Suppressor macrophage (primary cell): ENCODE measurements around the gene TAF11L11.
"Not testable (repeated sequence)": the region's sequence is repeated elsewhere in the genome, so short reads cannot be mapped to it uniquely, and the experiment has no call there.

ENCODE experiments used
- DNase-seq, 4 experiments: peaks; one replicate each; pipeline ENCODE4 v3.0.0-alpha.2; 2020 to 2022
- total RNA-seq, 17 experiments: gene quantifications; one replicate each; lab custom pipeline; 2026; ENCODE audit warnings: mixed read lengths in 6 of 17, inconsistent platforms in 3 of 17; lab: John Stamatoyannopoulos, UW

The TAF11L11 gene
- 0 to 0.44 (median 0) reads per million in 17 experiments for total RNA-seq

GRCh38 chr5:17603880-17604279 is at the start of gene TAF11L11:
Gene TAF11L11 (plus strand): TSS chr5:17604183.
- not testable (repeated sequence) for DNase-seq

GRCh38 chr5:17585658-17586057 is 18.3 kb upstream of the TAF11L11 start, which contains the start of gene TAF11L7:
Gene TAF11L7 (minus strand): TSS chr5:17585758.
- DNase-seq, result not testable (repeated sequence)

- not testable (repeated sequence) for DNase-seq
Observed at GRCh38 chr5:17590860-17591259, 13.1 kb upstream of the TAF11L11 start, which contains the start of gene TAF11L8. Gene TAF11L8 (minus strand): TSS chr5:17590960.

DNA sequence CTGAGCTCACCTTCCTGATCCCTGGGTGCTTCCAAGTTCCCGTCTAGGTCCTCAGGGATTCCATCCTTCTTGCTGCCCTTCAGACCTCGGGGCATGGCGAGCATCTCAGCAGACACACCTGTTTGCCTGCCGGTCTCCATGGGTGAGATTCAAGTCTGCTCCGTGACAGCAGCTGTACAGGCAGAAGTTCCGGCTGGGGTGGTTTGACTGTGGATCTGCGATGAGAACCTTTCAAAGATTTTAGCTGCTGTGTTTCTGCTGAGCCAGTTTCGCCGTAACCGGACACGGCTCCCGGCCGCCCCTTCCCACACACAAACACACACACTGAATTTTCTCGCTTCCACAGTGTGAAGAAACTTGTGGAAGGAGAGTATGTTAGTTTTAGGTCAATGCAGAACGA is 9.7 kb upstream of the TAF11L11 start, which contains the start of gene TAF11L9:
TAF11L9 (minus strand) TSS at position 140 of the 400 bp plus-strand sequence.
- DNase-seq, result not testable (repeated sequence)

DNA sequence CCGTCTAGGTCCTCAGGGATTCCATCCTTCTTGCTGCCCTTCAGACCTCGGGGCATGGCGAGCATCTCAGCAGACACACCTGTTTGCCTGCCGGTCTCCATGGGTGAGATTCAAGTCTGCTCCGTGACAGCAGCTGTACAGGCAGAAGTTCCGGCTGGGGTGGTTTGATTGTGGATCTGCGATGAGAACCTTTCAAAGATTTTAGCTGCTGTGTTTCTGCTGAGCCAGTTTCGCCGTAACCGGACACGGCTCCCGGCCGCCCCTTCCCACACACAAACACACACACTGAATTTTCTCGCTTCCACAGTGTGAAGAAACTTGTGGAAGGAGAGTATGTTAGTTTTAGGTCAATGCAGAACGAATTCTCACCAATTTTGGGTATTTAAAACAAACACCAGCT is 6.3 kb upstream of the TAF11L11 start, which contains the start of gene TAF11L10:
TAF11L10 (minus strand) TSS at position 101 of the 400 bp plus-strand sequence.
- not testable (repeated sequence) for DNase-seq

- DNase-seq, result no peak
Observed at GRCh38 chr5:17604951-17605350, 968 bp downstream of the TAF11L11 start.

GRCh38 chr5:17607461-17607860 is 3.5 kb downstream of the TAF11L11 start:
- not testable (repeated sequence) for DNase-seq

- not testable (repeated sequence) for DNase-seq
Observed at GRCh38 chr5:17610092-17610491, 6.1 kb downstream of the TAF11L11 start, which contains the start of gene TAF11L12. Gene TAF11L12 (plus strand): TSS chr5:17610392.

DNA sequence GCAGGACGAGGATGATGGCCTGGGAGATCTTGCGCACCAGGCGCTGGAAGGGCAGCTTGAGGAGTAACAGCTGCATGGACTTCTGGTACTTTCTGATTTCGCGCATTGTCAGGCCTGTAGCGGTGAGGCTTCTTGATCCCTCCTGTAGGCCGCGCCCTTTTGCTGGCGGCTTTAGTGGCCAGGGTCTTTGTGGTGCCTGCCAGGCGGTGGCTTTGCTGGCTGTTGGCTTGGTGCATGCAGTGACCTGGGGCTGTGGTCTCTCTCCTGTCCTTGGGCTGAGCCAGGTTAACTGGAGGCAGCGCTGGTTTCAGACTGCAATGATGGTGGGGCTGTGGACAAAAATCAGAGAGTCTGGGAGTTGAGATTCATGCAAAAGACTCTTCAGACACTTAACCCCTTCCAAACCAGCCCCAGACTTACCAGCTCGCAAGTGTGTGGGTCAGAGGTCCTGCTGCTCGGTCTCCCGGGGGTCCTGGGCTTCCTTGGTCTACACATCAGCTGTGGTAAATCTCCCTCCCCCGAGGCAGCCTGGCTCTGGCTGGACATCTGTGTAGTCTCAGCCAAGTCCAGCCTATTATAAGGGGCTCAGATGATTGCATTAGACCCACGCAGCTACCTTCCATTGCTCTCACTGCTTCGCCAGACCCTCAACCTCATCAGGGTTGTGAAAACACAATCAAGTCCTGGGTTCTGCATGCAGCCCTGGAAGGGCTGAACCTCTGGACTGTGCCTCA is 11.1 kb downstream of the TAF11L11 start:
- no peak for DNase-seq

DNA sequence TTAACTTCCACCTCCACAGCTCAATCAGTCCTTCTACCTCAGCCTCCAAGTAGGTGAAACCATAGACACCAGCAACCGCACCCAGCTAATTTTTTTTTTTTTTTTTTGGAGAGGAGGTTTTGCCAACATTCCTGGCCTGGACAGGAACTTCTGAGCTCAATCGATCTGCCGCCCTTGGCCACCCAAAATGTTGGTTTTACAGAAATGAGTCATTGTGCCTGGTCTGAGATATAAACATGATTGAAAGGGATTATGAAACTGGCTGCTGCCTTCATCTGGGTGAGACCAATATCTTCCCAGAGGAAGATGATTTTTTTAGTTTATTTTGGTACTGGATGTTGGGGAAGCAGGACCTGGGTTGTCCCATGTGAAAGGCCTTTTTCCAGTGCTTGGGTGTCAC is 15.4 kb downstream of the TAF11L11 start:
- no peak for DNase-seq

DNA sequence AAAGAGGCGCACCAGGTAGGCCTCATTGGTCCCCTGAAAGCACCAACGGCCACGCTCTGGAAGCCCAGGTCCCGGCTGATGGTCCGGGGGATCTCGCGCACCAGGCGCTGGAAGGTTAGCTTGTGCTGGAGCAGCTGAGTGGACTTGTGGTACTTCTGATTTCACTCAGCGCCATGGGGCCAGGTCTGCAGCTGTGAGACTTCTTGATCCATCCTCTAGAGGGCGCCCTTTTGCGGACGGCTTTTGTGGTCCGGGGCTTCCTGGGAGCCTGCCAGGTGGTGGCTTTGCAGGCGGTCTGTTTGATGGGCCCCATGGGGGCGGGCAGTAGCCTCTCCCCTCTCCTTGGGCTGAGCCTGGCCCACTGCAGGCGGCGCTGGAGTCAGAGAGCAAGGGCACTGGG is 16.6 kb downstream of the TAF11L11 start:
- no peak for DNase-seq

DNA sequence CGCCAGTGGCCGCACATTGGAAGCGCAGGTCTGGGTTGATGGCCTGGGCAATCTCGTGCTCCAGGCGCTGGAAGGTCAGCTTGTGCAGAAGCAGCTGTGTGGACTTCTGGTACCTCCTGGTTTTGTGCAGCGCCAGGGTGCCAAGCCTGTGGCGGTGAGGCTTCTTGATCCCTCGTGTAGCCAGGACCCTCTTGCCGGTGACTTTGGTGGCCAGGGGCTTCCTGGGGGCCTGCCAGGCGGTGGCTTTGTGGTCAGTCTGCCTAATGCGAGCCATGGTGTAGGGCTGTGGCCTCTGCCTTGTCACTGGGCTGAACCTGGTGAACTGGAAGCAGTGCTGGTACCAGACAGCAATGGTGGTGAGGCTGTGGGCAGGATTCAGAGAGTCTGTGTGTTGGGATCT is 21.7 kb downstream of the TAF11L11 start:
- no peak for DNase-seq

DNA sequence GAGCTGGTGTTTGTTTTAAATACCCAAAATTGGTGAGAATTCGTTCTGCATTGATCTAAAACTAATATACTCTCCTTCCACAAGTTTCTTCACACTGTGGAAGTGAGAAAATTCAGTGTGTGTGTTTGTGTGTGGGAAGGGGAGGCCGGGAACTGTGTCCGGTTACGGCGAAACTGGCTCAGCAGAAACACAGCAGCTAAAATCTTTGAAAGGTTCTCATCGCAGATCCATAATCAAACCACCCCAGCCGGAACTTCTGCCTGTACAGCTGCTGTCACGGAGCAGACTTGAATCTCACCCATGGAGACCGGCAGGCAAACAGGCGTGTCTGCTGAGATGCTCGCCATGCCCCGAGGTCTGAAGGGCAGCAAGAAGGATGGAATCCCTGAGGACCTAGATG is 27.8 kb downstream of the TAF11L11 start, which contains the start of gene TAF11L13:
TAF11L13 (plus strand) TSS at position 301 of the 400 bp plus-strand sequence.
- DNase-seq, result not testable (repeated sequence)

DNA sequence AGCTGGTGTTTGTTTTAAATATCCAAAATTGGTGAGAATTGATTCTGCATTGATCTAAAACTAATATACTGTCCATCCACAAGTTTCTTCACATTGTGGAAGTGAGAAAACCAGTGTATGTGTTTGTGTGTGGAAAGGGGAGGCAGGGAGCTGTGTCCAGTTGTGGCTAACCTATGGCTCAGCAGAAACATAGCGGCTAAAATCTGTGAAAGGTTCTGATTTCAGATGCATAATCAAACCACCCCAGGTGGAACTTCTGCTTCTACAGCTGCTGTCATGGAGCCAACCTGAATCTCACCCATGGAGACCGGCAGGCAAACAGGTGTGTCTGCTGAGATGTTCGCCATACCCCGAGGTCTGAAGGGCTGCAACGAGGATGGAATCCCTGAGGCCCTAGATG is 30.2 kb downstream of the TAF11L11 start, which contains the start of gene TAF11L14:
TAF11L14 (plus strand) TSS at position 301 of the 400 bp plus-strand sequence.
- no peak for DNase-seq

DNA sequence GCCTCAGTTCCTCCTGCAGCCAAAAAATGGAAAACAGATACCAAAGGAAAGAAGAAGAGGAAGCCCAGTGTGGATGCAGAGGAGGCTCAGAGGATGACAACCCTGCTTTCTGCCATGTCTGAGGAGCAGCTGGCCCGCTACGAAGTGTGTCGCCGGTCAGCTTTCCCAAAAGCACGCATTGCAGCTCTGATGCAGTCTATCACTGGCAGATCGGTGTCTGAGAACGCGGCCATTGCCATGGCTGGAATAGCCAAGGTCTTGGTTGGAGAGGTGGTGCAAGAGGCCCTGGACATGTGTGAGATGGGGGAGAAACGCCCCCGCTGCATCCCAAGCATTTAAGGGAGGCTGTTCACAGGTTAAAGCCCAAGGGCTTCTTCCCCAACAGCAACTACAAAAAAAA is 45.2 kb downstream of the TAF11L11 start:
- DNase-seq, result not testable (repeated sequence)

GRCh38 chr5:17655201-17655759 is 51.3 kb downstream of the TAF11L11 start:
- not testable (repeated sequence) for DNase-seq
